Mesendoderm (in vitro differentiated cells): Measurements from ENCODE around the gene REEP2.
A peak's percentile ranks its signal among the peaks of the same experiment; 100 is the strongest.

Experiments used
- DNase-seq: peaks from one replicate; pipeline ENCODE4 v3.0.0; 2013
- H2AK5ac ChIP-seq: 2 replicates; pipeline ENCODE4 v1.6.1; 2013; ENCODE audit warnings: low read length, inconsistent platforms
- H2BK120ac ChIP-seq: 2 replicates; pipeline ENCODE4 v1.6.1; 2013; ENCODE audit warnings: low read depth, mild to moderate bottlenecking, low read length, moderate library complexity, mixed read lengths
- H2BK15ac ChIP-seq: replicated peaks from 2 replicates; pipeline ENCODE4 v1.6.1; 2013; ENCODE audit warnings: low read depth, mild to moderate bottlenecking, moderate library complexity
- H2BK5ac ChIP-seq: 2 replicates; pipeline ENCODE4 v1.6.1; 2013; ENCODE audit warnings: low read length, inconsistent platforms
- H3K18ac ChIP-seq: 2 replicates; pipeline ENCODE4 v1.6.1; 2013; ENCODE audit warnings: mild to moderate bottlenecking, low read length, mixed read lengths
- H3K23ac ChIP-seq: one replicate; pipeline ENCODE4 v1.6.1; 2013; ENCODE audit warnings: low read length
- H3K27ac ChIP-seq: 2 replicates; pipeline ENCODE4 v1.5.1; 2013; ENCODE audit warnings: low read depth, mild to moderate bottlenecking, inconsistent platforms, low read length, moderate library complexity
- H3K27me3 ChIP-seq: 2 replicates; pipeline ENCODE4 v1.6.1; 2013; ENCODE audit warnings: low read length, control low read depth, mild to moderate bottlenecking, inconsistent platforms; ENCODE audit not compliant: insufficient read depth, poor library complexity
- H3K36me3 ChIP-seq: 2 replicates; pipeline ENCODE4 v1.6.1; 2013; ENCODE audit warnings: low read length, inconsistent platforms; ENCODE audit not compliant: control insufficient read depth, insufficient read depth
- H3K4ac ChIP-seq: one replicate; pipeline ENCODE4 v1.6.1; 2013; ENCODE audit warnings: low read depth, mild to moderate bottlenecking, low read length, moderate library complexity
- H3K4me1 ChIP-seq: 2 replicates; pipeline ENCODE4 v1.6.1; 2013; ENCODE audit warnings: low read depth, low read length, inconsistent platforms; ENCODE audit not compliant: control insufficient read depth
- H3K4me2 ChIP-seq: 2 replicates; pipeline ENCODE4 v1.6.1; 2013; ENCODE audit warnings: low read length
- H3K4me3 ChIP-seq: 2 replicates; pipeline ENCODE4 v1.5.1; 2013; ENCODE audit warnings: mild to moderate bottlenecking, low read length
- H3K56ac ChIP-seq: one replicate; pipeline ENCODE4 v1.6.1; 2013; ENCODE audit warnings: low read length
- H3K79me1 ChIP-seq: 2 replicates; pipeline ENCODE4 v1.6.1; 2013; ENCODE audit warnings: low read length, inconsistent platforms
- H3K79me2 ChIP-seq: 2 replicates; pipeline ENCODE4 v1.6.1; 2013; ENCODE audit warnings: mild to moderate bottlenecking, low read length; ENCODE audit not compliant: control insufficient read depth, insufficient read depth
- H3K9ac ChIP-seq: 2 replicates; pipeline ENCODE4 v1.6.1; 2013; ENCODE audit warnings: low read length, inconsistent platforms
- H4K5ac ChIP-seq: one replicate; pipeline ENCODE4 v1.6.1; 2013; ENCODE audit warnings: low read length
- H4K8ac ChIP-seq: one replicate; pipeline ENCODE4 v1.6.1; 2013; ENCODE audit warnings: low read depth, mild to moderate bottlenecking, control low read depth, low read length, moderate library complexity
- WGBS: extraction: QIAGEN DNeasy Blood & Tissue Kit; methylation state at CpG from one replicate; pipeline ENCODE4 v1.1.7; 2013; ENCODE audit warnings: low lambda C conversion rate, missing lambda C conversion rate; ENCODE audit not compliant: insufficient coverage; ENCODE audit errors: extremely low coverage; 5-methylcytosine and 5-hydroxymethylcytosine counted together

Gene REEP2

DNA sequence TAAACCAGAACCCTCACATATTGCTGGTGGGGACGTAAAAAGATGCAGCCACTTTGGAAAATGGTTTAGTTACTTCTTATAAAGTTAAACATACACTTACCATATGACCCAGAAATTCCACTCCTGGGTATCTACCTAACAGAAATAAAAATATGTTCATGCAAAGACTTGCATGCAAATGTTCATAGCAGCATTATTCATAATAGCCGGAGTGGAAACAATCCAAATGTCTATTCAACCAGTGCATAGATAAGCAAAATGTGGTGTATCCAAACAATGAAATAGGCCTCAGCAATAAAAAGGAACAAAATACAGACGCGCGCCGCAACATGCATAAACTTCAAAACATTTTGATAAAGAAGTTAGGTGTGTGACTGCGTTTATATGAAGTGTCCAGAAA, 38.1 kb downstream of the REEP2 start:
- H2BK120ac ChIP-seq: no peak overlapping the region
- H3K27me3 ChIP-seq: no peaks in the 10 kb centered on the region
- H3K56ac ChIP-seq: no peak overlapping the region
- H2BK15ac ChIP-seq: no peak overlapping the region
- no CpG with 5 or more reads among the region's 7 CpGs for WGBS
- no peaks in the 10 kb centered on the region for H3K79me2 ChIP-seq
- H3K4me2 ChIP-seq: no peak overlapping the region
- H3K27ac ChIP-seq: no peak overlapping the region
- H3K4me1 ChIP-seq: no peaks in the 10 kb centered on the region
- no peaks in the 10 kb centered on the region for H3K36me3 ChIP-seq
- no peak overlapping the region for H2AK5ac ChIP-seq
- H3K79me1 ChIP-seq: no peaks in the 10 kb centered on the region
- no peak overlapping the region for H3K18ac ChIP-seq
- no peak overlapping the region for H4K5ac ChIP-seq
- no peak for DNase-seq
- H3K4me3 ChIP-seq: no peak overlapping the region
- H2BK5ac ChIP-seq: no peak overlapping the region
- H3K9ac ChIP-seq: no peak overlapping the region
- H4K8ac ChIP-seq: no peak overlapping the region
- no peak overlapping the region for H3K4ac ChIP-seq
- H3K23ac ChIP-seq: no peak overlapping the region

- Histone ChIP-seq H3K79me2 (no peaks in the 10 kb centered on the region), H3K18ac (no peak overlapping the region), H3K4me3 (no peak overlapping the region), H3K9ac (no peak overlapping the region), H2AK5ac (no peak overlapping the region), H3K56ac (no peak overlapping the region), H3K4me1 (no peaks in the 10 kb centered on the region), H3K4me2 (no peak overlapping the region), H3K4ac (no peak overlapping the region), H3K23ac (no peak overlapping the region), H3K27me3 (peaks cover 2% of the 10 kb centered on the region), H2BK15ac (no peak overlapping the region), H2BK5ac (no peak overlapping the region), H3K36me3 (no peaks in the 10 kb centered on the region), H3K27ac (no peak overlapping the region), H2BK120ac (no peak overlapping the region), H4K8ac (no peak overlapping the region), H3K79me1 (no peaks in the 10 kb centered on the region), H4K5ac (no peak overlapping the region)
- no peak for DNase-seq
- WGBS: no CpG with 5 or more reads among the region's 4 CpGs
Observed at GRCh38 chr5:138482638-138483037, 43.8 kb downstream of the REEP2 start.

DNA sequence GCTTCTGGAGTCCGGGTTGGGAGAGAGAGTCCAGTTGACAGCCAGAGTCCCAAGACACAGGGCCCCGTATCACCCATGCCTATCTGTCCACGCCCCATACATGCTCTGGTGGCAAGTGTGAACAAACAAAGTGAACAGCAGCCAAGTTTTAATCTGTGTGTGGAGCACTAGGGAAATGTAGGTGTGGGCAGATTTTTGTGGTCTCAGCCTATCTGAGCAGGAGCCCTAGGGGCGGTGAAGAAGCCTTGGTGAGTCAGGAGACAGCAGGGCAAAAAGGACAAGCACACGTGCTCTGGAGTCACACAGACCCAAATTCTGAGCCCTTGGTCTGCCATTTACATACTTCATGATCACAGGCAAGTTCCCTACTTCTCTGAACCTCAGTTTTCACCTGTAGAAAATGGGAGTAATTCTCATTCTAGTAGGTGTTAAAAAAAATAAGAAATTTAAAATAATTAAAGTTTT, 49.7 kb downstream of the REEP2 start:
- Histone ChIP-seq H3K4ac (no peak overlapping the region), H4K8ac (no peak overlapping the region), H3K4me3 (no peak overlapping the region), H3K23ac (no peak overlapping the region), H2BK5ac (no peak overlapping the region), H3K4me2 (no peak overlapping the region), H3K79me1 (no peaks in the 10 kb centered on the region), H3K79me2 (no peaks in the 10 kb centered on the region), H3K18ac (no peak overlapping the region), H2BK15ac (no peak overlapping the region), H3K36me3 (no peaks in the 10 kb centered on the region), H3K27ac (no peak overlapping the region), H3K9ac (no peak overlapping the region), H3K4me1 (peaks cover 7% of the 10 kb centered on the region), H2BK120ac (no peak overlapping the region), H3K27me3 (peaks cover 2% of the 10 kb centered on the region), H4K5ac (no peak overlapping the region), H2AK5ac (no peak overlapping the region), H3K56ac (no peak overlapping the region)
- WGBS: no CpG with 5 or more reads among the region's 5 CpGs
- DNase-seq: no peak

DNA sequence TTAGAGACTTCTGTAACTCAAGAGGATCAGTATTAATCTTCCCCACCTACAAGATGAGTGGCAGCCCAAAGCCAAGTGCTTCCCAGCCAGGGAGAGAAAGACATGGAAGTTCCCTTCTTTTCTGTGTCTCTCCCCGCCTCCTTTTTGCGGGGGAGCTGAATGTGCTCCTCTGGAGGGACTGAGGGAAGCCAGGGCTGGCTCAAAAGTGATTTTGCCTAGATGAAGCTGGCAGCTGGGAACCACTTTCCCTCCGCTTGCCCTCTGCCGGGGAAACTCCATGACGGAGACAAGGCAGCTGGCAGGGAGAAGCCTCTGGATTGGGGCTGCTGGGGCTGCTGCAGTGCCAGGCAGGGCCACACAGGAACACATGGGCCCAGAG, 50.8 kb downstream of the REEP2 start:
- peaks cover 2% of the 10 kb centered on the region for H3K27me3 ChIP-seq
- no peaks in the 10 kb centered on the region for H3K36me3 ChIP-seq
- no peak overlapping the region for H3K18ac ChIP-seq
- H3K4ac ChIP-seq: no peak overlapping the region
- H3K9ac ChIP-seq: no peak overlapping the region
- H3K23ac ChIP-seq: no peak overlapping the region
- H2BK120ac ChIP-seq: no peak overlapping the region
- no peak overlapping the region for H2BK15ac ChIP-seq
- no peaks in the 10 kb centered on the region for H3K79me2 ChIP-seq
- no CpG with 5 or more reads among the region's 5 CpGs for WGBS
- no peak overlapping the region for H3K4me3 ChIP-seq
- H2AK5ac ChIP-seq: no peak overlapping the region
- H3K56ac ChIP-seq: no peak overlapping the region
- H3K27ac ChIP-seq: no peak overlapping the region
- no peaks in the 10 kb centered on the region for H3K79me1 ChIP-seq
- peaks cover 7% of the 10 kb centered on the region for H3K4me1 ChIP-seq
- H3K4me2 ChIP-seq: no peak overlapping the region
- no peak overlapping the region for H4K8ac ChIP-seq
- no peak for DNase-seq
- H4K5ac ChIP-seq: no peak overlapping the region
- no peak overlapping the region for H2BK5ac ChIP-seq

- no peak overlapping the region for H3K23ac ChIP-seq
- no CpG with 5 or more reads among the region's 12 CpGs for WGBS
- no peak overlapping the region for H3K27ac ChIP-seq
- no peak for DNase-seq
- H2BK120ac ChIP-seq: no peak overlapping the region
- H3K56ac ChIP-seq: no peak overlapping the region
- no peak overlapping the region for H3K18ac ChIP-seq
- H3K79me2 ChIP-seq: no peaks in the 10 kb centered on the region
- H3K9ac ChIP-seq: no peak overlapping the region
- H2BK15ac ChIP-seq: no peak overlapping the region
- no peak overlapping the region for H3K4ac ChIP-seq
- no peaks in the 10 kb centered on the region for H3K36me3 ChIP-seq
- peaks cover 2% of the 10 kb centered on the region for H3K27me3 ChIP-seq
- no peak overlapping the region for H3K4me3 ChIP-seq
- no peaks in the 10 kb centered on the region for H3K79me1 ChIP-seq
- no peak overlapping the region for H3K4me2 ChIP-seq
- peaks cover 7% of the 10 kb centered on the region for H3K4me1 ChIP-seq
- no peak overlapping the region for H4K8ac ChIP-seq
- no peak overlapping the region for H4K5ac ChIP-seq
- H2BK5ac ChIP-seq: no peak overlapping the region
- H2AK5ac ChIP-seq: no peak overlapping the region
Observed at GRCh38 chr5:138490648-138491283, 51.9 kb downstream of the REEP2 start.

- Histone ChIP-seq H4K5ac (no peak overlapping the region), H3K4ac (peak overlapping the region; percentile 8), H3K4me3 (no peak overlapping the region), H3K4me2 (peak overlapping the region; percentile 75), H2BK120ac (no peak overlapping the region), H2BK5ac (no peak overlapping the region), H3K9ac (peak overlapping the region; percentile 75), H2BK15ac (no peak overlapping the region), H4K8ac (no peak overlapping the region), H3K27ac (no peak overlapping the region), H3K36me3 (no peaks in the 10 kb centered on the region), H3K56ac (peak overlapping the region; percentile 87), H3K23ac (no peak overlapping the region), H3K4me1 (peaks cover 7% of the 10 kb centered on the region), H3K79me2 (no peaks in the 10 kb centered on the region), H3K79me1 (no peaks in the 10 kb centered on the region), H3K18ac (no peak overlapping the region), H2AK5ac (no peak overlapping the region), H3K27me3 (peaks cover 2% of the 10 kb centered on the region)
- DNase-seq: no peak
- WGBS: no CpG with 5 or more reads among the region's 11 CpGs
Observed at GRCh38 chr5:138491284-138491648, 52.4 kb downstream of the REEP2 start.
